Daoy (cell line): ENCODE results near the gene IGSF21. TPM values are rescaled to one million over a fixed set of nuclear protein-coding genes. Genes with fewer than 3 reads are reported as not detected.
"Not testable (repeated sequence)": the region's sequence is repeated elsewhere in the genome, so short reads cannot be mapped to it uniquely, and the experiment has no call there.

Source experiments
- DNase-seq: peaks from one replicate; pipeline ENCODE4 v3.0.0-alpha.2; 2015; ENCODE audit warnings: low read depth
- total RNA-seq: library from RNA; depleted of rRNA; stranded (reverse); fragments of >200 nt; shearing (Covaris generic); gene quantifications from 2 replicates; pipeline ENCODE4 v1.2.3, GENCODE V29; 2014

Gene IGSF21
- total RNA-seq, 1 experiment from 2014 or later, result not detected

GRCh38 chr1:18144916-18145647 lies 37.5 kb downstream of the IGSF21 start:
- no peak for DNase-seq

GRCh38 chr1:18145851-18146618 lies 38.4 kb downstream of the IGSF21 start:
- DNase-seq, result peak; percentile 60

GRCh38 chr1:18146886-18147285 lies 39.3 kb downstream of the IGSF21 start:
- DNase-seq, result no peak

GRCh38 chr1:18147672-18148071 lies 40.1 kb downstream of the IGSF21 start:
- DNase-seq, result no peak

- no peak for DNase-seq
These were observed 40.9 kb downstream of the IGSF21 start for GRCh38 chr1:18148461-18148860.

- peak; percentile 53 for DNase-seq
These were observed 41.5 kb downstream of the IGSF21 start for GRCh38 chr1:18149027-18149641.

GRCh38 chr1:18151436-18152122 lies 44.0 kb downstream of the IGSF21 start:
- peak; percentile 84 for DNase-seq

GRCh38 chr1:18154430-18155194 lies 47.0 kb downstream of the IGSF21 start:
- DNase-seq, result no peak

- DNase-seq, result no peak
These were observed 48.3 kb downstream of the IGSF21 start for GRCh38 chr1:18155881-18156385.

- no peak for DNase-seq
These were observed 49.8 kb downstream of the IGSF21 start for GRCh38 chr1:18157352-18157751.

- no peak for DNase-seq
These were observed 50.4 kb downstream of the IGSF21 start for GRCh38 chr1:18157968-18158367.

- no peak for DNase-seq
These were observed 51.1 kb downstream of the IGSF21 start for GRCh38 chr1:18158714-18159113.

GRCh38 chr1:18160290-18160942 lies 52.8 kb downstream of the IGSF21 start:
- DNase-seq, result no peak

- no peak for DNase-seq
These were observed 54.1 kb downstream of the IGSF21 start for GRCh38 chr1:18161690-18162089.

- not testable (repeated sequence) for DNase-seq
These were observed 58.0 kb downstream of the IGSF21 start for GRCh38 chr1:18165640-18166039.

- no peak for DNase-seq
These were observed 58.7 kb downstream of the IGSF21 start for GRCh38 chr1:18166341-18166740.

- DNase-seq, result no peak
These were observed 59.3 kb downstream of the IGSF21 start for GRCh38 chr1:18166929-18167328.

- DNase-seq, result no peak
These were observed 62.8 kb downstream of the IGSF21 start for GRCh38 chr1:18170444-18170843.

- DNase-seq, result no peak
These were observed 66.4 kb downstream of the IGSF21 start for GRCh38 chr1:18174037-18174436.

- DNase-seq, result no peak
These were observed 67.5 kb downstream of the IGSF21 start for GRCh38 chr1:18175051-18175450.
